HepG2 (cell line): Measurements from ENCODE around the gene GSAP. TPM values are rescaled to one million over a fixed set of nuclear protein-coding genes. Genes with fewer than 3 reads are reported as not detected.

Experiments
- ATAC-seq: fragments of 200-7000 bp; cut with Tn5 transposase; 3 replicates; pipeline ENCODE4 v1.9.1; 2020; ENCODE audit warnings: mild to moderate bottlenecking, moderate library complexity
- BruUV-seq: library from RNA; stranded (reverse); fragments of 400-500 nt; replicated peaks from 2 replicates; lab custom pipeline; 2021; lab: Mats Ljungman, UMichigan
- CTCF ChIA-PET: fragments of 300-600 bp; formaldehyde crosslinking; extraction: SDS; loops from one replicate; lab custom pipeline; 2021; ENCODE audit warnings: low total read pairs, inconsistent platforms, low intra/inter-chr PET ratio; lab: Yijun Ruan, JAX
- POLR2A ChIA-PET: fragments of 350-600 bp; sonication (Branson Sonifier 250); formaldehyde crosslinking; loops from one replicate; lab custom pipeline; 2020; ENCODE audit warnings: antibody characterized with exemption, inconsistent platforms; lab: Yijun Ruan, JAX
- DNase-seq: peaks from one replicate; pipeline ENCODE4 v3.0.0-alpha.2; 2015; ENCODE audit warnings: low spot score
- FAIRE-seq: peaks from 3 replicates; lab custom pipeline; 2011; peaks lifted over from hg19 to GRCh38; lab: Jason Lieb, UNC
- H2AFZ ChIP-seq: one replicate; pipeline ENCODE4 v1.6.1; 2011; ENCODE audit warnings: low read length, inconsistent platforms
- H3K27ac ChIP-seq: fragments of 300-600 bp; 3 replicates; pipeline ENCODE4 v1.8.0; 2011; ENCODE audit warnings: mixed run types, mild to moderate bottlenecking, mixed read lengths, low read length, inconsistent platforms; ENCODE audit not compliant: insufficient read depth; ENCODE audit errors: extremely low read length
- H3K27me3 ChIP-seq, 2 experiments: fragments of 200-600 bp in 1 of 2; 2 replicates in 1 of 2; 3 replicates in 1 of 2; pipeline versions ENCODE4 v1.6.0 to v1.8.0; 2011; ENCODE audit warnings: low read length in 2 of 2, mild to moderate bottlenecking in 2 of 2, moderate library complexity in 2 of 2, inconsistent platforms in 1 of 2; ENCODE audit not compliant: insufficient read depth in 2 of 2, control insufficient read depth in 1 of 2
- H3K36me3 ChIP-seq, 2 experiments: fragments of 200-600 bp in 1 of 2; replicated peaks in 1 of 2; 2 replicates in 1 of 2; 3 replicates in 1 of 2; pipeline versions ENCODE4 v1.5.1 to v1.8.0; 2011; ENCODE audit warnings: low read length in 2 of 2, inconsistent platforms in 1 of 2; ENCODE audit not compliant: insufficient read depth in 2 of 2, control insufficient read depth in 1 of 2
- H3K4me1 ChIP-seq: 2 replicates; pipeline ENCODE4 v1.5.1; 2012; ENCODE audit warnings: low read length, inconsistent platforms; ENCODE audit not compliant: insufficient read depth
- H3K4me2 ChIP-seq: 2 replicates; pipeline ENCODE4 v1.6.0; 2011; ENCODE audit warnings: low read depth, low read length, inconsistent platforms
- H3K4me3 ChIP-seq, 3 experiments: fragments of 200-600 bp in 1 of 3; sonication (generic), shearing (Covaris generic) in 1 of 3; replicated peaks in 1 of 3; 2 replicates each; pipeline ENCODE4 v1.5.1; 2011 to 2016; ENCODE audit warnings: low read length in 3 of 3, inconsistent platforms in 2 of 3, low read depth in 2 of 3, mild to moderate bottlenecking in 2 of 3, control low read depth in 1 of 3, mixed read lengths in 1 of 3; ENCODE audit not compliant: insufficient read depth in 1 of 3
- H3K79me2 ChIP-seq: one replicate; pipeline ENCODE4 v1.6.1; 2011; ENCODE audit warnings: low read length, inconsistent platforms; ENCODE audit not compliant: insufficient read depth
- H3K9ac ChIP-seq: 2 replicates; pipeline ENCODE4 v1.6.0; 2011; ENCODE audit warnings: mild to moderate bottlenecking, low read depth, low read length, inconsistent platforms; ENCODE audit not compliant: insufficient read depth
- H3K9me3 ChIP-seq: 2 replicates; pipeline ENCODE4 v1.5.1; 2012; ENCODE audit warnings: mild to moderate bottlenecking, low read length
- H4K20me1 ChIP-seq: 2 replicates; pipeline ENCODE4 v1.6.0; 2011; ENCODE audit warnings: inconsistent platforms, mild to moderate bottlenecking, low read length, moderate library complexity; ENCODE audit not compliant: insufficient read depth
- CBX2 ChIP-seq, 2 experiments: fragments of 200-600 bp in 1 of 2; sonication (generic); formaldehyde crosslinking in 1 of 2; IDR thresholded peaks; 2 replicates each; pipeline versions ENCODE4 v1.7.0 to v1.8.1; 2018 to 2022; ENCODE audit warnings: low read depth in 2 of 2, low read length in 1 of 2, mild to moderate bottlenecking in 1 of 2, missing genetic modification reagents in 1 of 2
- CEBPZ ChIP-seq: IDR thresholded peaks from 2 replicates; pipeline ENCODE4 v1.6.1; 2012; ENCODE audit warnings: low read length, improper control_type of control experiment
- CREB3 ChIP-seq: sonication (generic); formaldehyde crosslinking; IDR thresholded peaks from 2 replicates; pipeline ENCODE4 v1.5.0; 2020; ENCODE audit warnings: missing genetic modification reagents
- CREBL2 ChIP-seq: sonication (generic); formaldehyde crosslinking; IDR thresholded peaks from 2 replicates; pipeline ENCODE4 v1.8.1; 2023; ENCODE audit warnings: missing genetic modification reagents, mild to moderate bottlenecking, borderline replicate concordance
- EZH2 ChIP-seq: conservative IDR thresholded peaks from 2 replicates; pipeline ENCODE4 v1.6.1; 2012; ENCODE audit warnings: mild to moderate bottlenecking, low read depth, low read length, moderate library complexity
- HMG20A ChIP-seq: IDR thresholded peaks from 2 replicates; pipeline ENCODE4 v1.6.1; 2016; ENCODE audit warnings: borderline replicate concordance
- NONO ChIP-seq, 2 experiments: fragments of 450-650 bp in 1 of 2; sonication (generic) in 1 of 2; formaldehyde crosslinking in 1 of 2; IDR thresholded peaks in 1 of 2; conservative IDR thresholded peaks in 1 of 2; 2 replicates each; pipeline versions ENCODE4 v1.6.1 to v1.8.0; 2017 to 2022; ENCODE audit warnings: mild to moderate bottlenecking in 1 of 2, missing genetic modification reagents in 1 of 2, moderate library complexity in 1 of 2
- PHB2 ChIP-seq: fragments of 450-650 bp; IDR thresholded peaks from 2 replicates; pipeline ENCODE4 v1.6.1; 2018; ENCODE audit not compliant: partially characterized antibody
- PLSCR1 ChIP-seq: sonication (generic); formaldehyde crosslinking; IDR thresholded peaks from 2 replicates; pipeline ENCODE4 v1.5.0; 2020; ENCODE audit warnings: missing genetic modification reagents, mild to moderate bottlenecking, borderline replicate concordance
- POLR2AphosphoS5 ChIP-seq: IDR thresholded peaks from 2 replicates; pipeline ENCODE4 v1.6.1; 2012; ENCODE audit warnings: low read depth, low read length
- PTBP1 ChIP-seq: fragments of 200-400 bp; formaldehyde crosslinking; IDR thresholded peaks from 2 replicates; pipeline ENCODE4 v1.6.1; 2018; ENCODE audit warnings: low read length, low read depth; ENCODE audit not compliant: poor library complexity, severe bottlenecking
- SNAI1 ChIP-seq: sonication (generic); formaldehyde crosslinking; IDR thresholded peaks from 2 replicates; pipeline ENCODE4 v1.5.0; 2020; ENCODE audit warnings: mild to moderate bottlenecking, missing genetic modification reagents, borderline replicate concordance
- STAG1 ChIP-seq: sonication (generic); formaldehyde crosslinking; IDR thresholded peaks from 2 replicates; pipeline ENCODE4 v1.4.0; 2020; ENCODE audit warnings: missing genetic modification reagents
- ZC3H13 ChIP-seq: sonication (generic); formaldehyde crosslinking; IDR thresholded peaks from 2 replicates; pipeline ENCODE4 v1.8.1; 2023; ENCODE audit warnings: mild to moderate bottlenecking, missing genetic modification reagents, moderate library complexity
- ZNF3 ChIP-seq: IDR thresholded peaks from 2 replicates; pipeline ENCODE4 v1.7.0; 2017; ENCODE audit warnings: inconsistent platforms
- ZNF34 ChIP-seq: sonication (generic); formaldehyde crosslinking; IDR thresholded peaks from 2 replicates; pipeline ENCODE4 v1.4.0; 2020; ENCODE audit warnings: mild to moderate bottlenecking, missing genetic modification reagents, borderline replicate concordance
- ZNF503 ChIP-seq: sonication (generic); formaldehyde crosslinking; IDR thresholded peaks from 2 replicates; pipeline ENCODE4 v1.4.0; 2020; ENCODE audit warnings: missing genetic modification reagents
- WGBS: methylation state at CpG from one replicate; pipeline ENCODE4 v1.1.6; 2017; ENCODE audit warnings: low lambda C conversion rate; 5-methylcytosine and 5-hydroxymethylcytosine counted together
- in situ Hi-C: cut with HindIII; loops from 2 replicates; pipeline ENCODE4 v1.10.0; 2017; ENCODE audit warnings: low pct_unique_long_range_greater_than_20kb; ENCODE audit not compliant: extremely low pct_ligation_motif_present
- intact Hi-C: fragments of 100-400 bp; cut with micrococcal nuclease; formaldehyde crosslinking; loops from one replicate; pipeline ENCODE4 v1.10.0; 2022; ENCODE audit not compliant: unreplicated experiment
- polyA plus RNA-seq, 8 experiments: library from polyadenylated mRNA; depleted of rRNA in 3 of 8; stranded (reverse) in 7 of 8; unstranded in 1 of 8; fragments of >200 nt; fragmentation: Illumina TruSeq in 4 of 8; extraction: Trizol in 4 of 8; gene quantifications; 2 replicates each; pipeline versions ENCODE4 v1.2.1 to v1.2.3, GENCODE V29; 2011 to 2016; ENCODE audit warnings: low read depth in 4 of 8, missing spikeins in 1 of 8, mixed read lengths in 1 of 8; ENCODE audit not compliant: insufficient read depth in 1 of 8
- total RNA-seq, 5 experiments: library from RNA; depleted of rRNA; stranded (reverse); fragments of >200 nt; fragmentation: Illumina TruSeq; extraction: Trizol; gene quantifications; 2 replicates each; pipeline ENCODE4 v1.2.3, GENCODE V29; 2016; ENCODE audit warnings: low read depth in 1 of 5

GSAP gene
- total and polyA plus RNA-seq, 2 of the 13 experiments (the other 11 are each of a cell fraction or from before 2014, with no cell fraction given): 34.6 to 40.6 TPM

GRCh38 chr7:77313085-77313484, 103.1 kb downstream of the GSAP start (continued):
- TF ChIP-seq STAG1 (CRISPR knock-in tag) (no peak), PLSCR1 (CRISPR knock-in tag) (no peak), NONO (IDR thresholded peaks at IDR 0.05) (no peak), NONO (CRISPR knock-in tag; conservative IDR thresholded peaks at IDR 0.05) (no peak), ZNF3 (CRISPR knock-in tag) (no peak), HMG20A (CRISPR knock-in tag) (no peak), SNAI1 (CRISPR knock-in tag) (no peak), CBX2 (IDR thresholded peaks at IDR 0.05; ENCODE audit: low read depth, low read length) (no peak), CBX2 (CRISPR knock-in tag; IDR thresholded peaks at IDR 0.05; ENCODE audit: low read depth) (no peak), CEBPZ (no peak)
- TF ChIP-seq, all 625 proteins: peak for 0

- intact Hi-C loops (no loop called here), in situ Hi-C loops (no loop called here)
- DNase-seq (no peak), ATAC-seq (no peak), FAIRE-seq (no peak)
- Histone ChIP-seq H3K36me3 (peaks cover 19 to 59% of the 10 kb centered on the region in 2 experiments), H3K9me3 (no peaks in the 10 kb centered on the region), H3K4me1 (peaks cover 16% of the 10 kb centered on the region), H3K79me2 (no peaks in the 10 kb centered on the region), H3K4me3 (no peak overlapping the region), H2AFZ (no peak overlapping the region), H3K4me2 (no peak overlapping the region), H3K27ac (no peak overlapping the region), H4K20me1 (no peaks in the 10 kb centered on the region), H3K27me3 (no peaks in the 10 kb centered on the region), H3K9ac (no peak overlapping the region)
- ChIA-PET POLR2A (no interaction called here), CTCF (no interaction called here)
- 97% methylated on average over 5 of the region's 5 CpGs for WGBS
- no TSS peak for BruUV-seq
- TF ChIP-seq CREBL2 (no peak), EZH2 (no peak), ZNF34 (CRISPR knock-in tag) (no peak), ZNF503 (no peak), PTBP1 (no peak), ZC3H13 (CRISPR knock-in tag) (no peak), PHB2 (no peak), POLR2AphosphoS5 (no peak), CREB3 (CRISPR knock-in tag) (no peak)
These were observed 105.2 kb downstream of the GSAP start for GRCh38 chr7:77310982-77311381.
